Activated CD8-positive, alpha-beta memory T cell treated with anti-CD3 and anti-CD28 coated beads for 36 hours (primary cell): ENCODE results near the gene DACT3. TPM values are rescaled to one million over a fixed set of nuclear protein-coding genes. Genes with fewer than 3 reads are reported as not detected.

Experiments
- CTCF ChIA-PET: fragments of 350-600 bp; sonication (Branson Sonifier 250); formaldehyde crosslinking; loops from one replicate; lab custom pipeline; 2021; ENCODE audit warnings: antibody characterized with exemption; lab: Charles Lee
- POLR2A ChIA-PET: fragments of 350-600 bp; sonication (Branson Sonifier 250); formaldehyde crosslinking; loops from one replicate; lab custom pipeline; 2021; ENCODE audit warnings: antibody characterized with exemption; lab: Charles Lee
- total RNA-seq, 2 experiments: library from RNA; stranded (reverse); gene quantifications; one replicate each; pipeline ENCODE4 v1.2.3, GENCODE V29; 2021

The DACT3 gene, protein sequence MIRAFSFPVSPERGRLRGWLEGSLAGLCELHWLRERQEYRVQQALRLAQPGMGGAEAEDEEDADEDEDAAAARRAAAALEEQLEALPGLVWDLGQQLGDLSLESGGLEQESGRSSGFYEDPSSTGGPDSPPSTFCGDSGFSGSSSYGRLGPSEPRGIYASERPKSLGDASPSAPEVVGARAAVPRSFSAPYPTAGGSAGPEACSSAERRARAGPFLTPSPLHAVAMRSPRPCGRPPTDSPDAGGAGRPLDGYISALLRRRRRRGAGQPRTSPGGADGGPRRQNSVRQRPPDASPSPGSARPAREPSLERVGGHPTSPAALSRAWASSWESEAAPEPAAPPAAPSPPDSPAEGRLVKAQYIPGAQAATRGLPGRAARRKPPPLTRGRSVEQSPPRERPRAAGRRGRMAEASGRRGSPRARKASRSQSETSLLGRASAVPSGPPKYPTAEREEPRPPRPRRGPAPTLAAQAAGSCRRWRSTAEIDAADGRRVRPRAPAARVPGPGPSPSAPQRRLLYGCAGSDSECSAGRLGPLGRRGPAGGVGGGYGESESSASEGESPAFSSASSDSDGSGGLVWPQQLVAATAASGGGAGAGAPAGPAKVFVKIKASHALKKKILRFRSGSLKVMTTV
- 1 to 10 TPM; 1.8 to 2.0 TPM for total RNA-seq

DNA sequence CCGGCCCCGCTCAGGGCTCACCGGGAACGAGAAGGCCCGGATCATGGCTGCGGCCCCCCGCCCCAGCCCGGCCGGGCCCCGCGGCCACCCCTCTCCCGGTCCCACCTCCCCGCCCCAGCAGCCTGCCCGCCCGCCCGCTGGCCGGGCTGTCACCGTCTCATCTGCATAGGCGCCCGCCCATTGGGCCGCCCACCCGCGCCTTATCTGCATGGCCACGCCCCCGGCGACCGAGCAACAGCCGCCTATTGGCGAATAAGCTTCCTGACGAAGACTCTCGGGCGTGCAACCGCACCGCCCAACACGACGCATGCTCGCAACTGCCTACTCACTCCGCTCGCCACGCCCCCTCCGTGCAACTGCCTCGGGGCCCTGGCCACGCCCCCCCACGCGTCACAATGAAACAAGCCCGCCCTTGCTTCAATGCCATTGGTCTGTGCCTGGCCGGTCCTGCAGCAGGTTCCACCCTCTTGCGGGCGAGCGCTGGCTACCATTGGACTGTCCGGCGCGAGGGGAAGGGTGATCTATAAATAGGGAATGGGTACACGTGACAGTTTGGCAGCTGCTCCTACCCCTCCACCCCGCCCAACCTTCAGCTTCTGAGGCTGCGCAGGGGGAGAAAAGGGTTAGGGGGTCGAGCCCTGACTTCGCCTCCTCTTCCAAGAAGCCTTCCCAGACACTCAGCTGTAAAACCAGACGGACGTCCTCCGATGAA, at the start of gene DACT3:
TSS of gene DACT3 (minus strand) at position 163 of the 712 bp plus-strand sequence. CDS start at position 45, 118 bp downstream.
- POLR2A ChIA-PET, result interaction anchor here (0.6 to 1.6 kb wide), 5 partner anchors 20 to 126 kb away, joined by 3 to 7 read pairs (median 3); partner anchors contain the start of gene CALM3
- CTCF ChIA-PET, result interaction anchor here (0.5 to 6.4 kb wide), 20 partner anchors 9 to 1965 kb away, joined by 3 to 112 read pairs (median 4); partner anchors contain the start of genes CALM3 and GNG8

DNA sequence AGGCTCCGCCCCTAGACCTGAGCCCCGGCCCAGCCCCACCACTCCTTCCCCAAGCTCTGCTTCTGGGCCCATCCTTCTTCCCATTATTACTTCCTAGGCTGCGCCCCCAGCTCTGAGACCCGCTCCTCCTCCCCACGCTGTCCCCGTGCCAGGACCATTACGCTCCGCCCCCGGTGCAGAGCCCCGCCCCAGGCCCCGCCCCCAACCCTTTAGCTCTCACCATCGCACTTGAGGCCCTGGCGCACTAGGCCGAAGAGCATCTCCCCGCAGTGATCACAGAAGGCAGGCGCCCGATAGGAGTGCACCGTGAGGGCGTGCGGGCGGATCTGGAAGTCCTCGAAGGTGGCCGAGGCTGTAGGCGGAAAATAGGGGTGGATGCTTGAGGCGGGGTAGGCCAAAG, 49.7 kb upstream of the DACT3 start:
- CTCF ChIA-PET, result interaction anchor here (1.2 kb wide), 2 partner anchors 17 to 49 kb away, joined by 3 to 6 read pairs; partner anchors contain the start of gene DACT3
- POLR2A ChIA-PET, result no interaction called here

DNA sequence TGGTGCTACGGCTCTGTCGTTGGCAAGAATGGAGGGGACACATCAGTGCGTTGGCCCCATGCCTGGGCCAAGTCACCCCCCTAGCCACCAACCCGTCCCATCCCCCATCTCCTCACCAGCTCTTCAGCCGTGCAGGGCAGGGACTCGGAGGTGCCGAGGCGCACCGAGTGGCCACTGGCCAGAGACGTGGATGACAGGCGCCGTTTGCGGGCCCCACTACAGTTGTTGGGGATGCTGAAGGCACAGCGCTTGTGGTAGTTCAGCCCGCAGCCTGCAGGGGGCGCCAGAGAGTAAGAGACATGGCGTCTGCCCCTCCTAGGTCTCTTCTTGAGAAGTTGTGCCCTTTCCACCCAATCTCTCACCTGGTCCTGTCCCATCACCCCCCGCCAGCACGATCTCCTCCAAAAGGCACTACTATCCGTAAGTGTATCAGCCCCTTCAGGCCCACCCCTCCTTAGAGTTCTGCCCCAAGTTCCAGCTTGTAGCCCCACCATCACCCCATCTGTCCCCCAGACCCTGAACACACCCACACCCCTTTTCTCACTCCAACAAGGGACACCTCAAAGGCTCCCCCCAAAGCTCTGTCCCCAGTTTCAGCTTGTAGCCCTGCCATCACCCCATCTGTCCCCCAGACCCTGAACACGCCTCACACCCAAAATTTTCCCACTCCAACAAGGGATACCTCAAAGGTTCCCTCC, 43.5 kb upstream of the DACT3 start:
- ChIA-PET POLR2A (interaction anchor here (0.9 kb wide), 1 partner anchor 102 kb away, joined by 3 read pairs; no protein-coding TSS in a partner anchor), CTCF (interaction anchor here (0.7 to 6.0 kb wide), 23 partner anchors 9 to 136 kb away, joined by 3 to 58 read pairs (median 4); partner anchors contain the start of genes DACT3 and FKRP)

DNA sequence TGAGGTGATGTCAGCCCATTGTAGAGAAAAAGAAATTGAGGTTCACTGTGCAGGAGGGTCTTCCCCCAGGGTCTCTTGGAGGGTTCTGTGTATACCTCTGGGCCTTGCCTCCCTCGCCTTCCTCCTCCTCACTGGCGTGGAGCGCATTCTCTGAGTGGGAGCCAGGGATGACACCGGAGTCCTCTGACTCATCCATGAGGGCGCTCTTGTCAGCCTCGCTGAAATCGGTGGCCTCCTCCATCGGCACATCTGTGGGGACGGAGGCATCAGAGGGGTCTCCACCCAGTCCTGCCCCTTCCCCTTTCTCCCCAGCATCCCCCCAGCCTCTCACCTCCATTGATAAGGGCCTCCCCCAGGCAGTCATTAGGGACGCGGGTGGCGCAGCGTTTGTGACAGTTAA, 39.7 kb upstream of the DACT3 start:
- CTCF ChIA-PET, result interaction anchor here (1.2 kb wide), 1 partner anchor 17 kb away, joined by 3 read pairs; no protein-coding TSS in a partner anchor
- POLR2A ChIA-PET, result no interaction called here

DNA sequence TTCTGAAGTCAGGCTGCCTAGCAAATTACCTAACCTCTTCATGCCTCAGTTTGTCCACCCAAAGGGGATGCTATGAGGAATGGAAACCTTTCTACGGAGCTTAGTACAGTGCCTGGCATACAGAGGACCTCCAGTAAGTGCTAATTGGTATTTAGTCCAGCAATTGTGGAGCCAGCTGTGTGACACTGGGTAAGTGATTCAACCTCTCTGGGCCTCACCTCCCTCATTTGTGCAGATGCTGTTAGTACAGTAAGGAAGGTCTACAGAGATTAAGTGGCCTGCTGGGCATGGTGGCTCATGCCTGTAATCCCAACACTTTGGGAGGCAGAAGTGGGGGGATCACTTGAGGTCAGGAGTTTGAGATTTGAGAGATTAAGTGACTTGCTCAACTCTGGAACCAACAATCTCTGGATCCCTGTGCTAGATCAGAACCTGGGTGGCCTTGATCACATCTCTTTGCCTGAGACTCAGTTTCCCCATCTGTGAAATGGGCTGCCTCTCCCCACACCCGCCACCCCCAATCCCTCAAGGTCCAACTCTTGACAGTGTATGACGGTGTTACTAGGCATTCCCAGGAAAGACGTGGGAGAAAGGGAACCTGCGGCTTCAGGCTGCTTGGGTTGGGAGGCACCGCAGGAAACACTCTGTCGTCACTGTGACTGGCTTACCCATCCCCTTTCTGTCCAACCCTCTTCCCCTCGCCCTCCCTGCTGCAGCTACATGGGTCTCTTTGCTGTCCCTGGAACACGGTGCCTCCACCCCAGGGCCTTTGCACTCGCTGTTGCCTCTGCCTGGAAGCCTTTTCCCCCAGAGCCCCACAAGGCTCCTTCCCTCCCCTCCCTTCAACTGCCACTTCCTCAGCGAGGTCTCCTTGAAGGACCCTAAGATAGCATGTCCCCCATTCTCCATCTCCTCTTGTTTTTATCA, 37.7 kb upstream of the DACT3 start:
- ChIA-PET POLR2A (no interaction called here), CTCF (interaction anchor here (1.0 kb wide), 1 partner anchor 8 kb away, joined by 3 read pairs; no protein-coding TSS in a partner anchor)

DNA sequence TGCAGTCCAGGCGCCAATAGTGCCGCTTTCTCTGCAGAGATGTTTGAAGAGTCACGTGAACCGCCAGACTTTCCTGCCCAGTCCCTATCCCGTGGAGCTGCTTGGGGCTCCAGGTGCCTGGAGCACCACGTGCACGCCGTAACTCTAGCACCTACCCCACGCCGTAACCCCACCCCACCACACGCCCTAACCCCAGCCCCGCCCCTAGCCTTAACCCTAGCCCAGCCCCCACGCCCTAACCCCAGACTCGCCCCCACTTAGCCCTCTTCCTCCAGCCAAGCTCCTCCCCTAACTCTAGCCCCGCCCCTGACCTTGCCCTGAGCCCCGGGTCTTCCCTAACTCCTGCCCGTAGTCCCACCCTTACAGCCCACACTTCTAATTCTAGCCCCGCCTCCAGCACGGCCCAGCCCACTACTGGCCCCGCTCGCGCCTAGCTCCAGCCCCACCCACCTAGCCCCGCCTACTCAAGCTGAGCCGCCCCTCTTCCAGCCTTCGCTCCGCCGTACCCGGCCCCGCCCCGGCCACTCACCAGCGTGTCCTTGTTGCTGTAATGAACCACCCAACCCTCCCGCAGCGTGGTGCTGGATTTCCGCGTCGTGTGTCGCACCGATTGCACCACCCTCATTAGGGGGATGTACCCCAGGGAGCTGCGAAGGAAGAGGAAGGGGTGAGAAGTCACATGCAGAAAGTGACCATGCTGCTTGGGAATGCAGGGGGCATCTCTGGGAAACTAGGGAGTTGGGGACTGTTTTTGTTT, 36.4 kb upstream of the DACT3 start:
- ChIA-PET POLR2A (no interaction called here), CTCF (interaction anchor here (0.7 to 3.2 kb wide), 5 partner anchors 7 to 88 kb away, joined by 3 to 10 read pairs (median 3); no protein-coding TSS in a partner anchor)

DNA sequence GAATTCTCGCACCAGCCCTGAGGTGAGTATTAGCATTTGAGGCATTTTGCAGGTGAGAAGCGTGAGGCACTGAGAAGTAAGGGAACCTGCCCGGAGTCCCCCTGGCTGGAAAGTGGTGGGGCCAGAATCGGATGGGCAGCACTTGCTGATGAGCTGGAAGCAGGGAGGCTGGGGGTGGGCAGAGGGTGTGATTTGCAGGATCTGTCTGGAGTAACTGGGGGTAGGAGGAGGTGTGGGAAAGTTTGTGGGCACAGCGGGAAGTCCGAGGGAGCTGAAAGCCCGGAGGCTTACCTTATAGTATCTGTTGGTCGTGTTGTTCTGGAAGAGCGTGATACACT, 35.9 kb upstream of the DACT3 start:
- ChIA-PET POLR2A (no interaction called here), CTCF (interaction anchor here (0.7 to 3.2 kb wide), 5 partner anchors 8 to 88 kb away, joined by 3 to 10 read pairs (median 3); no protein-coding TSS in a partner anchor)

DNA sequence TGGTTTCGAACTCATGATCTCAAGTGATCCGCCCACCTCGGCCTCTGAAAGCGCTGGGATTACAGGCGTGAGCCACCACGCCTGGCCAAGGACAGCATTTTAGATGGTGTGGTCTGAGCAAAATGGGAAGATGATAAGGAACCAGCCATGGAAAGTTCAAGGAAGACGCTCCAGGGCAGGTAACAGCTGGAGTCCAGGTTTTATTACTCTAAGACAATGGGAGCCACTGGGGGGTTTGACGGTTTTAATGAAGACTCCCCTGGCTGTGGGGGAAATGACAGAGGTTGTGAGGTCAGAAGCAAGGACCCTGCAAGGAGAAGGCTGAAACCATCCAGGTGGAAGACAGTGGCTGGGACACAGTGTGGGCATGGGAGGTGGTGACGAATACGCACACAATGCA, 35.1 kb upstream of the DACT3 start:
- CTCF ChIA-PET, result interaction anchor here (1.4 to 3.2 kb wide), 2 partner anchors 8 to 10 kb away, joined by 3 to 10 read pairs; no protein-coding TSS in a partner anchor
- POLR2A ChIA-PET, result no interaction called here

DNA sequence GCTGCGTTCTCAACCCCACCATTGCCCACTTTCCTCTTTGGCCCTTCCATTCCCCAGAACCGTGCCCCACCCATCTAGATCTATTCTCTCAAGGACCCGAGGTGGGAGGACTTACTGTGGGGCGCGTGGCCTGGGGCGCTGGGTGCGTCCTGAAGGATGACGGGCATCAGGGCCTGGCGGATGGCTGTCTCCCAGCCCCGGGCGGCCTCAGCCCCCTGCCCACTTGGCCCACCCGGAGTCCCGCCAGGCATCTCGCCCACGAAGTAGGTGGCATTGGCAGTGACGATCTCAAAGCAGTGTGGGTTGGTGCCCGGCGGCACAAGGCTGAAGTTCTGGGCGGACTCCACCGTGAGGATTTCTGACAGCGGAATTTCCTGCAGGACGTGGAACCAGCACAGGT, 32.8 kb upstream of the DACT3 start:
- CTCF ChIA-PET, result interaction anchor here (0.6 kb wide), 2 partner anchors 28 to 32 kb away, joined by 3 to 4 read pairs; no protein-coding TSS in a partner anchor
- POLR2A ChIA-PET, result interaction anchor here (0.5 kb wide), 1 partner anchor 147 kb away, joined by 3 read pairs; no protein-coding TSS in a partner anchor

DNA sequence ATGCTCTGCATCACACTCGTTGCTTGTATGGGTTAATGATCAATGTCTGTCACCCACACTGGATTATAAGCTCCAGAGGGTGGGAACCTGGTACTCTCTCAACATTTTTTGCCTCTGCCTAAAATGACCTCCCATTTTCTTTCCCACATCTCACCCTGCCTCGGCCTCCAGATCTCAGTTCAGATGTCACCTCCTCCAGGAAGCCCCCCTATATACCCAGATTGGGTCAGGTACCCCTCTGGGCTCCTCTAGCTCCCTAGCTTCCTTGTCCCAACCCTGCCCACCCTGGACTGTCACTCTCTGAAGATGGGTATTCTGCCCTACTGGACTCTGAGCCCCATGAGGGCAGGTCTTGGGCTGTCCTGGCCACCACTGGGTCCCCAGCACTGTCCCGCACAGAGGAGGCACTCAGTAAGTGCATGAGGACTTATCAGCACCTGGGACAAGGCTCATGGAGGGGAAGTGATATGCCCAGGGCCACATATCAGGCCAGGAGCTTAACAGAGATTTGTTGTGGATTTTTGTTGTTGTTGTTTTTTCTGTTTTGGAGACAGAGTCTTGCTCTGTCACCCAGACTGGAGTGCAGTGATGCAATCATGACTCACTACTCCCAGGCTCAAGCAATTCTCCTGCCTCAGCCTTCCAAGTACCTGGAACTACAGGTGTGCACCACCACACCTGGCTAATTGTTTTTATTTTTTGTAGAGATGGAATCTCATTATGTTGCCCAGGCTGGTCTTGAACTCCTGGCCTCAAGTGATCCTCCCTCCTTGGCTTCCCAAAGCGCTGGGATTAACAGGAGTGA, 32.1 kb upstream of the DACT3 start:
- CTCF ChIA-PET, result interaction anchor here (0.6 kb wide), 2 partner anchors 27 to 31 kb away, joined by 3 to 4 read pairs; no protein-coding TSS in a partner anchor

DNA sequence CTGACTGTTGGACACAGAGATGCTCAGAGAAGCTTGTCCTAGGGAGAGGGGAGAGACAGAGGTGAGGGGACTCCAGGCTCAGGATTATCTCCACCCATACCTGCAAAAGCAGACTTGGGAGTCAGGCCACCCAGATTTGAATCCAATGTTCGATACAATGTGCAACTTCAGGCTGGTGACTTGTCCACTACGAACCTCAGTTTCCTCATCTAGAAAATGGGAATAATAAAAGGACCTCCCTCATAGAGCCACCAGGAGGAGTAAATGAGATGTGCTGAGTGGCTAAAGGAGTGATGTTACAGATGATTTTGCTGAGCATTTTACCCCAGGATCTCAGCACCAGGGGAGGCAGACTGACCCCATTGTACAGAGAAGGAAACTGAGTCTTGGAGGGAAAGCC, 31.0 kb upstream of the DACT3 start:
- ChIA-PET POLR2A (no interaction called here), CTCF (interaction anchor here (1.1 to 1.2 kb wide), 2 partner anchors 13 to 30 kb away, joined by 3 read pairs; no protein-coding TSS in a partner anchor)

More for the DNA sequence above, 32.1 kb upstream of the DACT3 start:
- POLR2A ChIA-PET, result interaction anchor here (0.5 kb wide), 1 partner anchor 147 kb away, joined by 3 read pairs; no protein-coding TSS in a partner anchor

DNA sequence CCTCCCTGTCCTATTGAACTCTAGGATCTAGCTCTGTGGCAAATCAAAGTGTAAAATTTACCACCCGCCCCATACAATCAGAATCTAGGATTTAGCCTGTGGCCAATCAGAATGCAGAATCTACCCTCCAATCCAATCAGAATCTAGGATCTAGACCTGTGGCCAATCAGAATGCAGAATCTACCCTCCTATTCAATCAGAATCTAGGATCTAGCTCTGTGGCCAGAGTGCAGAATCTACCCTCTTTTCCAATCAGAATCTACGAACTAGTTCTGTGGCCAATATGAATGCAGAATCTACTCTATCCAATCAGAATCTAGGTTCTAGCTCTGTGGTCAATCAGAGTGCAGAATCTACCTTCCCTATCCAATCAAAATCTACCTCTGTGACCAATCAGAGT, 30.1 kb upstream of the DACT3 start:
- ChIA-PET CTCF (interaction anchor here (0.6 to 1.3 kb wide), 5 partner anchors 8 to 79 kb away, joined by 3 read pairs; no protein-coding TSS in a partner anchor), POLR2A (interaction anchor here (0.5 to 0.7 kb wide), 2 partner anchors 13 to 440 kb away, joined by 3 to 4 read pairs; no protein-coding TSS in a partner anchor)

DNA sequence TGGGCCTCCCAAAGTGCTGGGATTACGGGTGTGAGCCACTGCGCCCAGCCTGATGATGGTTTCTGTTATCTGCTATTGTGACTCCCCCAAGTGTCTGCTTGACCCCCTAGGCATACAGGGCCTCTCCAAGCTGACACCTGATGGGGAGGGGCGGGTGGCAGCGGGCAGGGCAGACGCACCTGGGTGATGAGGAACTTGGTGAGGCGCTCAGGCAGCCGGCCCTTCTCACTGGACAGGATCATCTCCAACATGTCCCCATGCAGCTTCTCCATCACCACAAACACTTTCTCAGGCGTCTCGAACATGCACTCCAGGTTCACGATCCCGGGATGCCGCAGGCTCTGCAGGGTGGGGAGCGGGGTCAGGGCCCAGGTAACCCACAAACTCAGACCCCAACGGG, 28.4 kb upstream of the DACT3 start:
- ChIA-PET POLR2A (no interaction called here), CTCF (no interaction called here)

DNA sequence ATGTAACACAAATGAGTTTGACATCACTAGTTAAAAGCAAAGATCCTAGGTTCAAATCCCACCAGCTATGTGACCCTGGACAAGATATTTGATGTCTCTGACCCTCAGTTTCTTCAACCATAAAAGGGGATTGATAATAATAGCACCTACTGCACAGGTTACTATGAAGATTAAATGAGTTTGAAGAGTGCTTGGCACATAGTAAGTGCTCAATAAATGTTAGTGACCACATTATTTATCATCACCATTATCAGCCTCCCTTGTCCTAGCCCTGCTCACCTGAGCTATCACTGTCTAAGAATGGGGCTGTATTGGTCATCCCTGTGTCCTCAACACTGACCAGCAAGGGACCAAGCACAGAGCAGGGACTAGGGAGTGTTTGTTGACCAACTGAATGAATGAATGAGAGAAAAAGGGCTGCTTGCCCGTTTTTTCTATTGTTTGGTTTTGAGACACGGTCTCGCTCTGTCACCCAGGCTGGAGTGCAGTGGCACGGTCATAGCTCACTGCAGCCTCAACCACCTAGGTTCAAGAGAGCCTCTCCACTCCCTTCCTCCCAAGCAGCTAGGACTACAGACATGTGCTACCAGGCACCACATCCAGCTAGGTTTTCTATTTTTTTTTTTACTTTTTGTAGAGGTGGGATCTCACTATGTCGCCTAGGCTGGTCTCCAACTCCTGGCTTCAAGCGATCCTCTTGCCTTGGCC, 26.6 kb upstream of the DACT3 start:
- CTCF ChIA-PET, result no interaction called here
- POLR2A ChIA-PET, result interaction anchor here (0.6 kb wide), 1 partner anchor 93 kb away, joined by 3 read pairs; no protein-coding TSS in a partner anchor

DNA sequence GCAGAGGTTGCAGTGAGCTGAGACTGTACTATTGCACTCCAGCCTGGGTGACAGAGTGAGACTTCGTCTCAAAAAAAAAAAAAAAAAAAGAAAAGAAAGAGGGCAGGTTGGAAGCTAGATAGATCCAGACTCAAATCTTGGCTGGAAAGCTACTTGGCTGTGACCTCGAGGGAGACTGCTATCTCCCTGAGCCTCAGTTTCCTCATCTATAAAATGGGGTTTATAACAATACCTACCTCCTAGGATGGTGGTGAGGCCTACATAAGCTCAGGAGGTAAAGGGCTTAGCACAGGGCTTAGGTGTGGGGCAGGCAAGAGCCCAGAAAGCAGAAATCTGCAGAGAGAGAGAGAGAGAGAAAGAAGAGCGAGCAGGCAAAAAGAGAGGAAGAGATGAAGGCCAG, 24.2 kb upstream of the DACT3 start:
- POLR2A ChIA-PET, result no interaction called here

More for the DNA sequence above, 24.2 kb upstream of the DACT3 start:
- CTCF ChIA-PET, result no interaction called here
